Breast epithelium (tissue), 3 donors: Measurements from ENCODE around the gene HMCN1.

Source experiments
- POLR2A ChIP-seq: fragments of 450-650 bp; IDR thresholded peaks from one replicate; pipeline ENCODE4 v1.6.1; 2016; ENCODE audit warnings: antibody characterized with exemption, mild to moderate bottlenecking, moderate library complexity
- POLR2AphosphoS5 ChIP-seq, 3 donors: sonication (generic); formaldehyde crosslinking; IDR thresholded peaks; one replicate each; pipeline ENCODE4 v1.6.1; 2017; ENCODE audit warnings: antibody characterized with exemption in 3 of 3
- TF ChIP-seq, protein P1 (sequence below), 3 donors: fragments of 450-650 bp; IDR thresholded peaks; one replicate each; pipeline ENCODE4 v1.5.1; 2016 to 2017; ENCODE audit warnings: antibody characterized with exemption in 3 of 3, mild to moderate bottlenecking in 3 of 3, moderate library complexity in 3 of 3

DNA sequence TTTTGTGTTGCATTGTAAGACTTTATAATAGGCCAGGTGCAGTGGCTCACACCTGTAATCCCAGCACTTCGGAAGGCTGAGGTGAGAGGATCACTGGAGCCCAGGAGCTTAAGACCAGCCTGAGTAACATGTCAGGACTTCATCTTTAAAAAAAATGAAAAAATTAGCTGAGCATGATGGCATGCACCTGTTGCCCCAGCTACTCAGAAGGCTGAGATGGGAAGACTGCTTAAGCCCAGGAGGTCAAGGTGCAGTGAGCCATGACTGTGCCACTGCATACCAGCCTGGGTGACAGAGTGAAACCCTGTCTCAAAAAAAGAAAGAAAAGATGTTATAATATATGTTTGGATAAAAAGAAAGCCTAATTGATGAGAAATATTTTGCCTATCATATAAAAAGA, 34.9 kb downstream of the HMCN1 start:
- TF ChIP-seq, protein P1, sequence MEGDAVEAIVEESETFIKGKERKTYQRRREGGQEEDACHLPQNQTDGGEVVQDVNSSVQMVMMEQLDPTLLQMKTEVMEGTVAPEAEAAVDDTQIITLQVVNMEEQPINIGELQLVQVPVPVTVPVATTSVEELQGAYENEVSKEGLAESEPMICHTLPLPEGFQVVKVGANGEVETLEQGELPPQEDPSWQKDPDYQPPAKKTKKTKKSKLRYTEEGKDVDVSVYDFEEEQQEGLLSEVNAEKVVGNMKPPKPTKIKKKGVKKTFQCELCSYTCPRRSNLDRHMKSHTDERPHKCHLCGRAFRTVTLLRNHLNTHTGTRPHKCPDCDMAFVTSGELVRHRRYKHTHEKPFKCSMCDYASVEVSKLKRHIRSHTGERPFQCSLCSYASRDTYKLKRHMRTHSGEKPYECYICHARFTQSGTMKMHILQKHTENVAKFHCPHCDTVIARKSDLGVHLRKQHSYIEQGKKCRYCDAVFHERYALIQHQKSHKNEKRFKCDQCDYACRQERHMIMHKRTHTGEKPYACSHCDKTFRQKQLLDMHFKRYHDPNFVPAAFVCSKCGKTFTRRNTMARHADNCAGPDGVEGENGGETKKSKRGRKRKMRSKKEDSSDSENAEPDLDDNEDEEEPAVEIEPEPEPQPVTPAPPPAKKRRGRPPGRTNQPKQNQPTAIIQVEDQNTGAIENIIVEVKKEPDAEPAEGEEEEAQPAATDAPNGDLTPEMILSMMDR (IDR thresholded peaks at IDR 0.05): no peak
- TF ChIP-seq POLR2A (no peak), POLR2AphosphoS5 (IDR thresholded peaks at IDR 0.05) (no peak)
